ENCODE measurements around the gene CTRB1.
"Not testable (repeated sequence)": the region's sequence is repeated elsewhere in the genome, so short reads cannot be mapped to it uniquely, and the experiment has no call there.

CTRB1 gene

GRCh38 chr16:75257886-75258806 is 39.4 kb downstream of the CTRB1 start:
- DNase-seq = no peak

- no peak for DNase-seq
These were observed 40.0 kb downstream of the CTRB1 start for GRCh38 chr16:75258807-75259141.

GRCh38 chr16:75260851-75261589 is 42.2 kb downstream of the CTRB1 start:
- no peak for DNase-seq

GRCh38 chr16:75261590-75262078 is 42.8 kb downstream of the CTRB1 start:
- no peak for DNase-seq

GRCh38 chr16:75262104-75262799 is 43.5 kb downstream of the CTRB1 start:
- no peak for DNase-seq

GRCh38 chr16:75262800-75263127 is 44.0 kb downstream of the CTRB1 start:
- DNase-seq = no peak

GRCh38 chr16:75263291-75263962 is 44.6 kb downstream of the CTRB1 start:
- DNase-seq = no peak

- no peak for DNase-seq
These were observed 45.2 kb downstream of the CTRB1 start for GRCh38 chr16:75263963-75264445.

GRCh38 chr16:75264457-75264998 is 45.7 kb downstream of the CTRB1 start:
- no peak for DNase-seq

- no peak for DNase-seq
These were observed 46.5 kb downstream of the CTRB1 start for GRCh38 chr16:75264999-75265910.

GRCh38 chr16:75265911-75266701 is 47.3 kb downstream of the CTRB1 start:
- DNase-seq = peak; percentile 31

GRCh38 chr16:75266738-75267630 is 48.2 kb downstream of the CTRB1 start:
- DNase-seq = no peak

- DNase-seq = no peak
These were observed 49.0 kb downstream of the CTRB1 start for GRCh38 chr16:75267631-75268264.

- not testable (repeated sequence) for DNase-seq
These were observed 50.6 kb downstream of the CTRB1 start for GRCh38 chr16:75269358-75269757.

- DNase-seq = no peak
These were observed 52.8 kb downstream of the CTRB1 start for GRCh38 chr16:75271441-75272096.

- no peak for DNase-seq
These were observed 53.3 kb downstream of the CTRB1 start for GRCh38 chr16:75272097-75272551.

- not testable (repeated sequence) for DNase-seq
These were observed 53.8 kb downstream of the CTRB1 start for GRCh38 chr16:75272629-75273028.
